HEK293 (cell line): ENCODE results near the gene LAMA5.

Source experiments
- CTCF ChIA-PET: fragments of 350-600 bp; formaldehyde crosslinking; extraction: SDS; loops from one replicate; lab custom pipeline; 2021; ENCODE audit warnings: antibody characterized with exemption; lab: Yijun Ruan, JAX
- POLR2A ChIA-PET: fragments of 300-600 bp; formaldehyde crosslinking; extraction: SDS; loops from one replicate; lab custom pipeline; 2020; ENCODE audit warnings: antibody characterized with exemption, inconsistent platforms; lab: Yijun Ruan, JAX
- H3K27ac ChIP-seq: fragments of 200-500 bp; sonication (Bioruptor generic); 2 replicates; pipeline ENCODE4 v1.5.1; 2014; ENCODE audit warnings: low read depth, low read length, control low read depth, inconsistent platforms; ENCODE audit errors: extremely low read depth
- H3K36me3 ChIP-seq, 2 experiments: fragments of 200-500 bp in 1 of 2; sonication (Bioruptor generic) in 1 of 2; 1 replicate in 1 of 2; 2 replicates in 1 of 2; pipeline ENCODE4 v1.5.1; 2014 to 2017; ENCODE audit warnings: inconsistent platforms in 2 of 2, low read length in 2 of 2; ENCODE audit not compliant: control insufficient read depth in 2 of 2, insufficient read depth in 1 of 2
- H3K4me1 ChIP-seq: fragments of 200-500 bp; sonication (Bioruptor generic); 2 replicates; pipeline ENCODE4 v1.5.1; 2014; ENCODE audit warnings: mild to moderate bottlenecking, low read length, inconsistent platforms; ENCODE audit not compliant: control insufficient read depth, insufficient read depth
- H3K4me3 ChIP-seq: 2 replicates; pipeline ENCODE4 v1.5.1; 2011; ENCODE audit warnings: low read depth, mild to moderate bottlenecking, control low read depth, low read length, moderate library complexity
- H3K9me3 ChIP-seq: fragments of 200-500 bp; sonication (Bioruptor generic); 2 replicates; pipeline ENCODE4 v1.5.1; 2014; ENCODE audit warnings: low read depth, low read length, inconsistent platforms; ENCODE audit not compliant: control insufficient read depth, insufficient read depth
- EGR2 ChIP-seq: fragments of 450-650 bp; formaldehyde crosslinking; IDR thresholded peaks from 2 replicates; pipeline ENCODE4 v1.5.1; 2016; ENCODE audit warnings: low read depth, missing biosample characterization, missing genetic modification characterization
- IKZF3 ChIP-seq: fragments of 450-650 bp; IDR thresholded peaks from 2 replicates; pipeline ENCODE4 v1.5.0; 2018; ENCODE audit warnings: missing biosample characterization, mild to moderate bottlenecking, missing genetic modification characterization, moderate library complexity
- OSR2 ChIP-seq: fragments of 450-650 bp; formaldehyde crosslinking; IDR thresholded peaks from 2 replicates; pipeline ENCODE4 v1.5.1; 2016; ENCODE audit warnings: missing biosample characterization, missing genetic modification characterization
- YY2 ChIP-seq: fragments of 450-650 bp; formaldehyde crosslinking; IDR thresholded peaks from 2 replicates; pipeline ENCODE4 v1.5.1; 2016; ENCODE audit warnings: missing biosample characterization, missing genetic modification characterization
- ZBTB1 ChIP-seq: fragments of 450-650 bp; formaldehyde crosslinking; IDR thresholded peaks from 2 replicates; pipeline ENCODE4 v1.5.1; 2016; ENCODE audit warnings: missing biosample characterization, missing genetic modification characterization
- ZFHX2 ChIP-seq: fragments of 450-650 bp; formaldehyde crosslinking; conservative IDR thresholded peaks from 2 replicates; pipeline ENCODE4 v1.5.1; 2016; ENCODE audit warnings: missing biosample characterization, missing genetic modification characterization
- ZFP41 ChIP-seq: fragments of 450-650 bp; formaldehyde crosslinking; IDR thresholded peaks from 2 replicates; pipeline ENCODE4 v1.5.1; 2016; ENCODE audit warnings: missing biosample characterization, missing genetic modification characterization, borderline replicate concordance
- ZNF19 ChIP-seq: fragments of 450-650 bp; formaldehyde crosslinking; IDR thresholded peaks from 2 replicates; pipeline ENCODE4; 2016; ENCODE audit warnings: missing biosample characterization, missing genetic modification characterization, low read depth
- ZNF341 ChIP-seq: fragments of 450-650 bp; formaldehyde crosslinking; IDR thresholded peaks from 2 replicates; pipeline ENCODE4; 2016; ENCODE audit warnings: low read depth, missing biosample characterization, missing genetic modification characterization
- ZNF391 ChIP-seq: fragments of 450-650 bp; formaldehyde crosslinking; IDR thresholded peaks from 2 replicates; pipeline ENCODE4 v1.5.1; 2016; ENCODE audit warnings: low read depth, missing biosample characterization, missing genetic modification characterization, borderline replicate concordance
- ZNF529 ChIP-seq: fragments of 450-650 bp; formaldehyde crosslinking; IDR thresholded peaks from 2 replicates; pipeline ENCODE4 v1.5.1; 2017; ENCODE audit warnings: missing genetic modification characterization, missing biosample characterization; ENCODE audit not compliant: insufficient replicate concordance
- ZNF561 ChIP-seq: fragments of 450-650 bp; IDR thresholded peaks from 2 replicates; pipeline ENCODE4 v1.5.1; 2018; ENCODE audit warnings: missing biosample characterization, missing genetic modification characterization, borderline replicate concordance
- TF ChIP-seq, protein P1 (sequence below): fragments of 450-650 bp; formaldehyde crosslinking; IDR thresholded peaks from 2 replicates; pipeline ENCODE4 v1.5.1; 2016; ENCODE audit warnings: missing biosample characterization, missing genetic modification characterization, borderline replicate concordance
- TF ChIP-seq, protein P2 (sequence below): fragments of 450-650 bp; formaldehyde crosslinking; IDR thresholded peaks from 2 replicates; pipeline ENCODE4 v1.5.1; 2016; ENCODE audit warnings: missing biosample characterization, missing genetic modification characterization
- TF ChIP-seq, protein P3 (sequence below): sonication (generic); formaldehyde crosslinking; IDR thresholded peaks from 2 replicates; pipeline ENCODE4 v1.8.1; 2022; ENCODE audit warnings: mild to moderate bottlenecking, moderate library complexity, missing genetic modification reagents
- TF ChIP-seq, protein P4 (sequence below): fragments of 450-650 bp; formaldehyde crosslinking; IDR thresholded peaks from 2 replicates; pipeline ENCODE4; 2016; ENCODE audit warnings: missing biosample characterization, missing genetic modification characterization

The LAMA5 gene

DNA sequence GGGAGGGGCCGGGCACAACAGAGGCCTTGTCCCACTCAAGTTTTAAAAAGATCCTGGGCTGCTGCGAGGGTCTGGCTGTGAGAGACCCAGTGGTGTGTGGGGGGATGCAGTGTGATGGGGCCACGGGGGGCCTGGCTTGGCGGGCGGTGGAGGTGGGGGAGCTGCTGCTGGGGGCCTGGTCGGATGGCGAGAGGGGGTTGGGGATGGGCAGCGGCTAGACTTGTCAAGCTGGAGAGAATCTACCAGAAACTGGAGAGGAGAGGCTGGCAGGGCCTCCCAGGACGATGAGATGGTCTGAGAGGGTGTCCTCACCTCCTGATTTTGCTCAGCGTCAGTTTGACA is 24.9 kb upstream of the LAMA5 start:
- peaks cover 5 to 71% of the 10 kb centered on the region in 2 experiments; a peak in 2 of 3 replicates for H3K36me3 ChIP-seq
- H3K4me3 ChIP-seq: no peak overlapping the region
- CTCF ChIA-PET: interaction anchor here (1.1 to 1.6 kb wide), 2 partner anchors 10 to 108 kb away, joined by 3 to 4 read pairs; no protein-coding TSS in a partner anchor
- H3K4me1 ChIP-seq: peaks cover 5% of the 10 kb centered on the region; the same call in 1 of the 2 replicates
- no peak for TF ChIP-seq ZNF529 (tag by site-specific recombination)
- TF ChIP-seq, protein P1, sequence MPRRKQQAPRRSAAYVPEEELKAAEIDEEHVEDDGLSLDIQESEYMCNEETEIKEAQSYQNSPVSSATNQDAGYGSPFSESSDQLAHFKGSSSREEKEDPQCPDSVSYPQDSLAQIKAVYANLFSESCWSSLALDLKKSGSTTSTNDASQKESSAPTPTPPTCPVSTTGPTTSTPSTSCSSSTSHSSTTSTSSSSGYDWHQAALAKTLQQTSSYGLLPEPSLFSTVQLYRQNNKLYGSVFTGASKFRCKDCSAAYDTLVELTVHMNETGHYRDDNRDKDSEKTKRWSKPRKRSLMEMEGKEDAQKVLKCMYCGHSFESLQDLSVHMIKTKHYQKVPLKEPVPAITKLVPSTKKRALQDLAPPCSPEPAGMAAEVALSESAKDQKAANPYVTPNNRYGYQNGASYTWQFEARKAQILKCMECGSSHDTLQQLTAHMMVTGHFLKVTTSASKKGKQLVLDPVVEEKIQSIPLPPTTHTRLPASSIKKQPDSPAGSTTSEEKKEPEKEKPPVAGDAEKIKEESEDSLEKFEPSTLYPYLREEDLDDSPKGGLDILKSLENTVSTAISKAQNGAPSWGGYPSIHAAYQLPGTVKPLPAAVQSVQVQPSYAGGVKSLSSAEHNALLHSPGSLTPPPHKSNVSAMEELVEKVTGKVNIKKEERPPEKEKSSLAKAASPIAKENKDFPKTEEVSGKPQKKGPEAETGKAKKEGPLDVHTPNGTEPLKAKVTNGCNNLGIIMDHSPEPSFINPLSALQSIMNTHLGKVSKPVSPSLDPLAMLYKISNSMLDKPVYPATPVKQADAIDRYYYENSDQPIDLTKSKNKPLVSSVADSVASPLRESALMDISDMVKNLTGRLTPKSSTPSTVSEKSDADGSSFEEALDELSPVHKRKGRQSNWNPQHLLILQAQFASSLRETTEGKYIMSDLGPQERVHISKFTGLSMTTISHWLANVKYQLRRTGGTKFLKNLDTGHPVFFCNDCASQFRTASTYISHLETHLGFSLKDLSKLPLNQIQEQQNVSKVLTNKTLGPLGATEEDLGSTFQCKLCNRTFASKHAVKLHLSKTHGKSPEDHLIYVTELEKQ (tag by site-specific recombination): no peak
- TF ChIP-seq ZNF561 (tag by site-specific recombination): no peak
- no peak for TF ChIP-seq OSR2 (tag by site-specific recombination)
- no peak for TF ChIP-seq ZBTB1 (tag by site-specific recombination)
- no peak for TF ChIP-seq IKZF3 (tag by site-specific recombination)
- TF ChIP-seq, protein P2, sequence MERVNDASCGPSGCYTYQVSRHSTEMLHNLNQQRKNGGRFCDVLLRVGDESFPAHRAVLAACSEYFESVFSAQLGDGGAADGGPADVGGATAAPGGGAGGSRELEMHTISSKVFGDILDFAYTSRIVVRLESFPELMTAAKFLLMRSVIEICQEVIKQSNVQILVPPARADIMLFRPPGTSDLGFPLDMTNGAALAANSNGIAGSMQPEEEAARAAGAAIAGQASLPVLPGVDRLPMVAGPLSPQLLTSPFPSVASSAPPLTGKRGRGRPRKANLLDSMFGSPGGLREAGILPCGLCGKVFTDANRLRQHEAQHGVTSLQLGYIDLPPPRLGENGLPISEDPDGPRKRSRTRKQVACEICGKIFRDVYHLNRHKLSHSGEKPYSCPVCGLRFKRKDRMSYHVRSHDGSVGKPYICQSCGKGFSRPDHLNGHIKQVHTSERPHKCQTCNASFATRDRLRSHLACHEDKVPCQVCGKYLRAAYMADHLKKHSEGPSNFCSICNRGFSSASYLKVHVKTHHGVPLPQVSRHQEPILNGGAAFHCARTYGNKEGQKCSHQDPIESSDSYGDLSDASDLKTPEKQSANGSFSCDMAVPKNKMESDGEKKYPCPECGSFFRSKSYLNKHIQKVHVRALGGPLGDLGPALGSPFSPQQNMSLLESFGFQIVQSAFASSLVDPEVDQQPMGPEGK (tag by site-specific recombination): no peak
- TF ChIP-seq, protein P3, sequence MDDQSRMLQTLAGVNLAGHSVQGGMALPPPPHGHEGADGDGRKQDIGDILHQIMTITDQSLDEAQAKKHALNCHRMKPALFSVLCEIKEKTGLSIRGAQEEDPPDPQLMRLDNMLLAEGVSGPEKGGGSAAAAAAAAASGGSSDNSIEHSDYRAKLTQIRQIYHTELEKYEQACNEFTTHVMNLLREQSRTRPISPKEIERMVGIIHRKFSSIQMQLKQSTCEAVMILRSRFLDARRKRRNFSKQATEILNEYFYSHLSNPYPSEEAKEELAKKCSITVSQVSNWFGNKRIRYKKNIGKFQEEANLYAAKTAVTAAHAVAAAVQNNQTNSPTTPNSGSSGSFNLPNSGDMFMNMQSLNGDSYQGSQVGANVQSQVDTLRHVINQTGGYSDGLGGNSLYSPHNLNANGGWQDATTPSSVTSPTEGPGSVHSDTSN (CRISPR knock-in tag): no peak
- TF ChIP-seq ZNF19 (tag by site-specific recombination): no peak
- TF ChIP-seq ZNF391 (tag by site-specific recombination): no peak
- TF ChIP-seq ZFP41 (tag by site-specific recombination): no peak
- TF ChIP-seq YY2 (tag by site-specific recombination): no peak
- H3K27ac ChIP-seq: no peak overlapping the region
- POLR2A ChIA-PET: no interaction called here
- H3K9me3 ChIP-seq: no peaks in the 10 kb centered on the region

DNA sequence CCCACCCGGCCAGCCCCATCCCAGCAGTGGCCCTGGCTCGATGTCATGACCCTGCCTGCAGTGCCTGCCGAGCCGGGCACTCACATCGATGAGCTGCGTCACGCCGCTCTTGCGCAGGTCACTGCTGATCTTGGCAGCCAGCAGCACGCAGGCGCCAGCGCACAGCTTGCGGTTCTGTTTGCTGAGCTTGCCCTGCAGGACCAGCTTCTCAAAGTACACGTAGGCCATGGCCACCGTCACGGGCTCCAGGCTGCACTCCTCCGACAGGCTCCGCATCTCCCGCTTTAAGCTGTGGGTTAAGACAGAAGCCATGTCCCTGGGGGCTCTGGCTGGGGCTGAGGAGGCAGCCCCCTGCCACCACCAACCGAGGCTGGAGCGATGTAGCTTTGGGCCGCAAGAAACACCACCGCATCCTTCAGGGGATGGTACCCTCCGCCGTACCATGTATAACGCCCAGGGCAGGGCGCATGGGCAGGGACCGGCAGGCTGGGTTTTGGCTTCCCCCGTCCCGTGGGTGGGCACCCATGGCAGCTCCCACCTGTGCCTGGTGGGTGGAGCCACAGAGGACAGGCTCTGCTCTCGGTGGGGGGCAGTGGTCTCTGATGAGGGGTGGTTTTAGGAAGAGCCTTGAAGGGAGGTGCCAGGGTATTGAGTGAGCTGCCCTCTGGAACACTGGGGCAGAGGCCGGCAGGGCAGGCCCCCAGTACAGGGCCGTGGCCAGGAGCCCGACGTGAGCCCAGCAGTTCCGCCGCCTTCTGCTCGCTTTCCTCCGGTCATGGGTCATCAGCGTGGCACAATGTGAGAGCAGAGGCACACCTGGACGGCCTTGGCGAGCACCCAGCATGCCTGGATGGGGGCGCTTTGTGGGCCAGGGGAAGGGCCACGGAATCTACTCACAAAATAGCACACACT is 24.3 kb upstream of the LAMA5 start:
- CTCF ChIA-PET: interaction anchor here (0.6 to 1.4 kb wide), 2 partner anchors 74 to 226 kb away, joined by 3 read pairs; no protein-coding TSS in a partner anchor
- H3K4me3 ChIP-seq: no peak overlapping the region
- peaks cover 5 to 71% of the 10 kb centered on the region in 2 experiments; a peak in 2 of 3 replicates for H3K36me3 ChIP-seq
- POLR2A ChIA-PET: interaction anchor here (0.5 to 2.0 kb wide), 3 partner anchors 8 to 255 kb away, joined by 3 to 6 read pairs (median 3); no protein-coding TSS in a partner anchor
- H3K27ac ChIP-seq: no peak overlapping the region
- peaks cover 5% of the 10 kb centered on the region; the same call in 1 of the 2 replicates for H3K4me1 ChIP-seq
- no peaks in the 10 kb centered on the region for H3K9me3 ChIP-seq
- TF ChIP-seq ZNF341 (tag by site-specific recombination): peak; percentile 61
- TF ChIP-seq EGR2 (tag by site-specific recombination): peak; percentile 44; the same call in 1 of the 2 replicates
- 0 out of 2 replicates have a peak, but pooled peaks have one; percentile 16 for TF ChIP-seq ZFHX2
- TF ChIP-seq, protein P4, sequence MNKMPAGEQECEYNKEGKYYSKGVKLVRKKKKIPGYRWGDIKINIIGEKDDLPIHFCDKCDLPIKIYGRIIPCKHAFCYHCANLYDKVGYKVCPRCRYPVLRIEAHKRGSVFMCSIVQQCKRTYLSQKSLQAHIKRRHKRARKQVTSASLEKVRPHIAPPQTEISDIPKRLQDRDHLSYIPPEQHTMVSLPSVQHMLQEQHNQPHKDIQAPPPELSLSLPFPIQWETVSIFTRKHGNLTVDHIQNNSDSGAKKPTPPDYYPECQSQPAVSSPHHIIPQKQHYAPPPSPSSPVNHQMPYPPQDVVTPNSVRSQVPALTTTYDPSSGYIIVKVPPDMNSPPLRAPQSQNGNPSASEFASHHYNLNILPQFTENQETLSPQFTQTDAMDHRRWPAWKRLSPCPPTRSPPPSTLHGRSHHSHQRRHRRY (tag by site-specific recombination): no peak
